ENCODE data around the gene SMIM24.
"Not testable (repeated sequence)": the region's sequence is repeated elsewhere in the genome, so short reads cannot be mapped to it uniquely, and the experiment has no call there.

The SMIM24 gene

DNA sequence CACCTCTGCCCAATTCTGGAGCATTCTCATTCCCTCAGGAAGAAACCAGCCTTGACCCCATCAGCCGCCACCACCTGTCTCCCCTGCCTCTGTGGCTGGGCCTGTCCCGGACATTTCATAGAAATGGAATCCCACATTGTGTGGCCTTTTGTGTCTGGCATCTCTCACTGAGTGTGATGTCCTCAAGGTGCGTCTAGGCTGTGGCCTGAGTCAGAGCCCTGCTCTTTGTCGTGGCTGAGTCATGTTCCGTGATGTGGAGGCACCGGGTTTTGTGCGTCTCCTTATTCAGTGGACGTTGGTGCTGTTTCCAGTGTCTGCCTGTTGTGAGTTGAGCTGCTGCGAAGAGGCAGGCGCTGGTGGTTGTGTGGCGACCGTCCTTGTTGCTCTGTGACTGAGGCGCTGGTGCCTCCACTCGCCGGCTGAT, 29.3 kb upstream of the SMIM24 start:
- TF ChIP-seq, protein P1, sequence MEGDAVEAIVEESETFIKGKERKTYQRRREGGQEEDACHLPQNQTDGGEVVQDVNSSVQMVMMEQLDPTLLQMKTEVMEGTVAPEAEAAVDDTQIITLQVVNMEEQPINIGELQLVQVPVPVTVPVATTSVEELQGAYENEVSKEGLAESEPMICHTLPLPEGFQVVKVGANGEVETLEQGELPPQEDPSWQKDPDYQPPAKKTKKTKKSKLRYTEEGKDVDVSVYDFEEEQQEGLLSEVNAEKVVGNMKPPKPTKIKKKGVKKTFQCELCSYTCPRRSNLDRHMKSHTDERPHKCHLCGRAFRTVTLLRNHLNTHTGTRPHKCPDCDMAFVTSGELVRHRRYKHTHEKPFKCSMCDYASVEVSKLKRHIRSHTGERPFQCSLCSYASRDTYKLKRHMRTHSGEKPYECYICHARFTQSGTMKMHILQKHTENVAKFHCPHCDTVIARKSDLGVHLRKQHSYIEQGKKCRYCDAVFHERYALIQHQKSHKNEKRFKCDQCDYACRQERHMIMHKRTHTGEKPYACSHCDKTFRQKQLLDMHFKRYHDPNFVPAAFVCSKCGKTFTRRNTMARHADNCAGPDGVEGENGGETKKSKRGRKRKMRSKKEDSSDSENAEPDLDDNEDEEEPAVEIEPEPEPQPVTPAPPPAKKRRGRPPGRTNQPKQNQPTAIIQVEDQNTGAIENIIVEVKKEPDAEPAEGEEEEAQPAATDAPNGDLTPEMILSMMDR (IDR thresholded peaks at IDR 0.05; ENCODE audit: control extremely low read depth, extremely low read depth, low read depth, missing control alignments), result no peak
- CTCF ChIA-PET, result no interaction called here
- no peak for DNase-seq (ENCODE audit: extremely low spot score)
- POLR2A ChIA-PET, result no interaction called here

DNA sequence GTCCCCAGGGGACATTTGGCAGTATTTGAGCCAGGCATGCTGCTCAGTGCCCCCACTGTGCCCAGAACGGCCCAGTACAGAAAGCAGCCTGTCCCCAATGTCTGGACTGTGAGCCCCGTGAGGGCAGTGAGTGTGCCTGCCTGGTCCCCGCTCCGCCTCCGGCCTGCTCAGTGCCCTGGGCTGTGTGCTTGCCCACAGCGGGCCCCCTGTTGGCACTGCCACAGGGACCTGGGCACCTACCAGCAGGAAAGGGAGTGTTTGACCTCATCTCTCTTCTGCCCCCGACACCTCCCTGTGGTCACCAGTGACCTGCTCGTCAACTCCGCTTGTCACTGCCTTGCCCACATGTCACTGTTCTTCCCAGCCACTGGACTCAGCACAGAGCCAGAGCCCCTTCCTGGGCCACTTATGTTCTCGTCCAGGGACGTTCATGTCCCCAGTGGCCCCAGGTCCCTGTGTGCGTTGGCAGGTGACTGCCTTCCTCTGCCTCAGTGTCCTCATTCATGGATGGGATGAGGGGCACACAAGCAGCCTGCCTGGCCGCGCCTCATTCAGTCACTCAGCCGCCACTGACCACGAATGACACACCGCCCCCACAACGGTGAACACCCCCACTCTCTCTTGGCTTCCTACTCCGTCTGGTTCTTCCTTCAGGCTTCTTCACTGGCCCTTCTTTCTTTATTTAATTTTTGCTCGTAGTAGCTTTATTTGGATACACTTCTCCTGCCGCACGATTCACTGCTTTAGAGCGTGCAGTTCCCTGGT, 28.6 kb upstream of the SMIM24 start:
- TF ChIP-seq, protein P1 (IDR thresholded peaks at IDR 0.05; ENCODE audit: control extremely low read depth, extremely low read depth, low read depth, missing control alignments), result no peak
- ChIA-PET CTCF (no interaction called here), POLR2A (no interaction called here)
- DNase-seq (ENCODE audit: extremely low spot score), result no peak

GRCh38 chr19:3508121-3508661, 27.9 kb upstream of the SMIM24 start:
- CTCF ChIA-PET; DNase-seq (ENCODE audit: extremely low spot score); POLR2A ChIA-PET: not testable (repeated sequence)

DNA sequence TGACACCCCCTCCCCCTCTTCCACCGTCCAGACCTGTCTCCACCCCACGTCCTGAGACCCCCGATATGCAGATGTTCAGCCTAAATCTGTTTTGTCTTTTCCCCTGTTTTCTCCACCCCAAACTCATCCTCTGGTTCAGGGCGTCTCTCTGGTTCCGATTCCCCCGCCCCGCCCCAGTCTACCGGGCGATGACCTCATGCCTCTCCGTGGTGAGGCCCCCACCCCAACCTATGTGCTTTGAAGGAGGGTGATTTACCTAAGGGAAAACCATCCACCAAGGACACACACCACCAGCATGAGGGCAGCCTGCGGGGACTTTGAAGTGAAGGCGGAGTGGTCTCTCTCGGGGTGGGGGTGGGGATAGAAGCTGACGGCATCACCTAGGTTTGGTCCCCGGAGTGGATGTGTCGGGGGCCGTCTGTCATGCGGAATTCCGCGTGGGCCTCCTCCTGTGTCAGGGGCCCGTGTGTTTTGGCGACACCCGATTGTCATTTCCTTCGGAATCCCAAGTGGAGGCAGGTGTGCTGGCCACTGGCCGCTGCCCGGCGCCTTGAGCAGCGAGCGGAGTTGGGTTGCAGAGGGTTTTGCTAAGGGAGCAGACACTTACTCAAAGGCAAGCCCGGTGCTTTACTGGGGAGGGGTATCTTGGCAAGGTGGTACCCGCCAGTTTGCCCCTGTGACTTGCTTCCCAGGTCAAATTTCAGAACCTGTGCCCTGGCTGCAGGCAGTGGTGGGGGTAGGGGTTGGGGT, 27.2 kb upstream of the SMIM24 start:
- TF ChIP-seq, protein P1 (IDR thresholded peaks at IDR 0.05; ENCODE audit: control extremely low read depth, extremely low read depth, low read depth, missing control alignments), result no peak
- ChIA-PET CTCF (no interaction called here), POLR2A (no interaction called here)
- no peak for DNase-seq (ENCODE audit: extremely low spot score)

GRCh38 chr19:3506384-3507340, 26.3 kb upstream of the SMIM24 start:
- TF ChIP-seq, protein P1 (IDR thresholded peaks at IDR 0.05; ENCODE audit: control extremely low read depth, extremely low read depth, low read depth, missing control alignments), result no peak
- ChIA-PET CTCF (interaction anchor here (1.9 kb wide), 1 partner anchor 22 kb away, joined by 5 read pairs; no protein-coding TSS in a partner anchor), POLR2A (interaction anchor here (0.7 kb wide), 1 partner anchor 302 kb away, joined by 4 read pairs; no protein-coding TSS in a partner anchor)
- peak; percentile 55 for DNase-seq (ENCODE audit: extremely low spot score)

DNA sequence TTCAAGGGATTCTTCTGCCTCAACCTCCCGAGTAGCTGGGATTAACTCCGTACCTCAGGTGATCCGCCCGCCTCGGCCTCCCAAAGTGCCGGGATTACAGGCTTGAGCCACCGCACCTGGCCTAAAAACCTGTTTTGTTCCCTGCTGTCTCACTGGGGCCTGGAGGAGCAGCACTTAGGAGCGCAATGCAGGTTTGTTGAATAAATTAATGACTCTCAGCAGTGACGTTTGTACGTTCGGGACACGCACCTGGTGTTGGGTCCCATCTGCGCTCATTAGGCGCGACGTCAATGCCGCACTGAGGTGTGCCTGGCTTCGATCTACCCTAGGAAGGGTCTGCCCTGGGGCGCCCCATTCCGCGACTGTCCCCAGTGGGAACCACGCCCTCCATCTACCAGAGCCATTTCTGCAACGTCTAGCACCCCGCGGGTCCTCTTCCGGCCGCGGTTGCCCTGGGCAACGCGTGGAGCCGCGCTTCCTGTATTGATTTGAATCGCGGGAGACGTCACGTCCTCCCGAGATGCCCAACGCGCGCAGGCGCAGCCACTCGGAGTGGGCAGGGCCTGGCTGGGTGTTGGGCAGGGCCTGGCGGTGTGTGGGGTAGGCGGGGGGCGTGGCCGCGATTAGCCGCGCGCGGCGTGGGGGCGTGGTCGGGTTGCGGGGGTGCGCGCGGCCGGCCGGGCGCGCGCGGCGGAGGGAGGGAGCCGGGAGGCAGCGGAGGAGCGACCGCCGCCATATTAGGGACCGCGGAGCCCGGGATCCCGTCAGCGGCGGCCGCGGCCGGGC, 25.5 kb upstream of the SMIM24 start, which contains the start of gene FZR1:
TSS of gene FZR1 (plus strand) at position 714 of the 786 bp plus-strand sequence. CDS start 16,679 bp downstream, outside the sequence.
- POLR2A ChIA-PET, result interaction anchor here (0.7 kb wide), 1 partner anchor 301 kb away, joined by 4 read pairs; no protein-coding TSS in a partner anchor
- CTCF ChIA-PET, result interaction anchor here (1.9 kb wide), 1 partner anchor 21 kb away, joined by 5 read pairs; no protein-coding TSS in a partner anchor

More for the DNA sequence above, 25.5 kb upstream of the SMIM24 start, which contains the start of gene FZR1:
- peak; percentile 100 for DNase-seq (ENCODE audit: extremely low spot score)
- TF ChIP-seq, protein P1 (IDR thresholded peaks at IDR 0.05; ENCODE audit: control extremely low read depth, extremely low read depth, low read depth, missing control alignments), result no peak
